GM10266 (cell line): ENCODE data around the gene PDZD2.

ENCODE experiments used
- DNase-seq: peaks from one replicate; pipeline ENCODE4 v3.0.0; 2012; ENCODE audit errors: extremely low spot score
- TF ChIP-seq, protein P1 (sequence below): IDR thresholded peaks from 2 replicates; pipeline ENCODE4 v1.5.1; 2012; ENCODE audit warnings: mild to moderate bottlenecking, low read depth; ENCODE audit not compliant: control insufficient read depth, insufficient read depth; ENCODE audit errors: missing control alignments

PDZD2 gene

DNA sequence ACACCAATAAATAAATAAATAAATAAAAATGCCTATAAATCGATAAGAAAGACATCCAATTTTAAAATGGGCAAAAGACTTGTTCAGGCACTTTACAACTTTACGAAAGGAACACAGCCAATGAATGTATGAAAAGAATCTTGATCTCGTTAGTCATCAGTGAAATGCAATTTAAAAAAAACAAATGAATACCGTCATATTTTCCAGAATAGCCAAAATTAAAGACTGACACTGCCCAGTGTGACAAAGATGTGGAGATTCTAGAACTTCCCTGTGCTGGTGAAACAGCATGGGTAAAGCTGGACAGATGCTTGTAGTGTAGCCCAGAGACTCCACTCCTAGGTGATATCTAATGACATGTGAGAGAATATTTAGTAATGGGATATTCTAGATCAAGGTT lies 408.1 kb downstream of the PDZD2 start:
- DNase-seq = no peak
- TF ChIP-seq, protein P1, sequence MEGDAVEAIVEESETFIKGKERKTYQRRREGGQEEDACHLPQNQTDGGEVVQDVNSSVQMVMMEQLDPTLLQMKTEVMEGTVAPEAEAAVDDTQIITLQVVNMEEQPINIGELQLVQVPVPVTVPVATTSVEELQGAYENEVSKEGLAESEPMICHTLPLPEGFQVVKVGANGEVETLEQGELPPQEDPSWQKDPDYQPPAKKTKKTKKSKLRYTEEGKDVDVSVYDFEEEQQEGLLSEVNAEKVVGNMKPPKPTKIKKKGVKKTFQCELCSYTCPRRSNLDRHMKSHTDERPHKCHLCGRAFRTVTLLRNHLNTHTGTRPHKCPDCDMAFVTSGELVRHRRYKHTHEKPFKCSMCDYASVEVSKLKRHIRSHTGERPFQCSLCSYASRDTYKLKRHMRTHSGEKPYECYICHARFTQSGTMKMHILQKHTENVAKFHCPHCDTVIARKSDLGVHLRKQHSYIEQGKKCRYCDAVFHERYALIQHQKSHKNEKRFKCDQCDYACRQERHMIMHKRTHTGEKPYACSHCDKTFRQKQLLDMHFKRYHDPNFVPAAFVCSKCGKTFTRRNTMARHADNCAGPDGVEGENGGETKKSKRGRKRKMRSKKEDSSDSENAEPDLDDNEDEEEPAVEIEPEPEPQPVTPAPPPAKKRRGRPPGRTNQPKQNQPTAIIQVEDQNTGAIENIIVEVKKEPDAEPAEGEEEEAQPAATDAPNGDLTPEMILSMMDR = no peak

DNA sequence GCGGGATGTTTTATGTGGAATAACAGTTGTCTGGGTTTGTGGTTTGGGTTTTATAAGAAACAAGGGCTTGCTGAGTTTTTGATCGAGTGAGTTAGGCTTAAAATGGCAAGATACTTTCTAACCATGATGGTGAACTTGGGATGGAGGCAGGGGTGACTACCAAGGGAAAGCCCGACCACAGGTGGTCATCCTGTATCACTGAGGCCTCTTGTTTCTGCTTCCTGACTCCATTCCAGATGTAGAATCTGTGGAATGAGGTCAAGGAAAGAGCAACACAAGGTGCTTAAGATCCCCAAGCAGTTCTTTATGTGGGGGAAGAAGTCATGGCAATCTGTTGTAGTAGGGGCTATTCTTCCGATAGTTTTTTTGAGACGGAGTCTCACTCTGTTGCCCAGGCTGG lies 412.9 kb downstream of the PDZD2 start:
- TF ChIP-seq, protein P1 = no peak
- no peak for DNase-seq

DNA sequence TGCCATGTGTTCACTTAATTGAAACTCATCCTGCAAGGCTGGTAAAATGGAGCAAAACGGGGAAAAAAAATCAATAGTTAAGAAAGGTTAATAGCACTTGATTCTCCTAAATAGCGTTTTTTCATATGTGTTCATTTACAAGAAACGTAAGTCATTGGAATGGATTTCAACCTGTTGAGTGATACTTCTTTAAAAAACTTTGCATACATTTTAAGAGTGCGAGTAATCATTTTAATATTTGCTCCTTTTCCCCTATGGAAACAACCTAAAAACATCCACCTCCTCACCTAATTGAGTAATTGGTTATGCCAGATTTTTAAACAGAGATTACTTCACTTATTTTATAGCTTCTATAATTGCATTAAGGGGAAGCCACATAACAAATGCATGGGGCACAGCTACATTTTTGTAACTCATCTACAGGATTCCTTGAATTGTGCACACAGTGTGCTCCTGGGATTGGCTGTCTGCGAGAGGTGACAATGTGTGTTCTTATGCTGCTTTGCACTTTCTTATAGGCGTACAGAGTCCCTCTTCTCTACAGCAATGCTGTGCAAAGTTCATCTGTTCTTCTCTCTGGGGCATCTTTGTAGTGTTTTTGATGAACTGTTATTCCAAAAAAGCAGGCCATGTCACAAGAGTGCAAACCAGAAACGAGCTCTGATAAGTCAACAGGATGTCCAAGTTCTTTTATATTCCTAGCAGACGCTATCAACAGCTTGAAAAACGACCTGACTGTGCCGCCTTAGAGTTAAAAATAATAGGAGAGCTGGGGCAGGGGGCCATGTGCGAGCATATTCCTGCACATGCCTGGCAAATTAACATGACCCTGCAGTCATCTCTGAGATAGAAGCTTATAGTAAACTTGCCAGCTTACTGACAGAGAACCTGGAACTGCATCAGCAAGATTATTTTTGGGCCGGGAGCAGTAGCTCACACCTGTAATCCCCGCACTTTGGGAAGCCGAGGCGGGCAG lies 417.2 kb downstream of the PDZD2 start:
- no peak for DNase-seq
- TF ChIP-seq, protein P1 = no peak

DNA sequence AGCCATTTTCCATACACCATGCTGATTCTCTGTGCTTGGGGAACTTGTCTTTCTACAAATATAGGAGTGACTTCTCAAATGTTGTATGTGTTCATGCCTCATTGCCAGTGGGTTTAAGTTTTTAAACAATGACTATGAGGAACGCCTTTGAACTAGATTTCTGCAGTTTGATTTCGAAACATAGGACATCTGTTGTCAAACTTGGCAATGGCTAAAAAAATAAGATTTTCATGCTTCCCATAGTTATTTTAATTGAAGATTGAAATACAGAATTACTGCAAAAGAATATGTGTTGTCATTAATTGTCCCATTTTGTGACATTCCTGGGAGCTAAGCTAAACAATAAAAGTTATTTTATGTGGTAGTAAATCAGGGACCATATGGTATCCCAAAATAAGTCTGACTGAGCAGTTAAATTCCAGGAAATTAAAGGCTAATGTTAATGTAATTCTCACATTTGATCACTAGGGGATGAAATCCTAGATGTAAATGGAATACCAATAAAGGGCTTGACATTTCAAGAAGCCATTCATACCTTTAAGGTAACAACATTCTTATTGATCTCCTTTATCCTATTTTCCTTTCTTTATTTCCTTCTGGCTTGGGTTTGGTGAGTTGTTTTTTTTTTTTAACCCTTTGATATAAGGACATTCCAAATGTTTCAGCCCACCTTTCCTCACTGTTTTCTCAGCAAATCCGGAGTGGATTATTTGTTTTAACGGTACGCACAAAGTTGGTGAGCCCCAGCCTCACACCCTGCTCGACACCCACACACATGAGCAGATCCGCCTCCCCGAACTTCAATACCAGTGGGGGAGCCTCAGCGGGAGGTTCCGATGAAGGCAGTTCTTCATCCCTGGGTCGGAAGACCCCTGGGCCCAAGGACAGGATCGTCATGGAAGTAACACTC lies 418.5 kb downstream of the PDZD2 start:
- TF ChIP-seq, protein P1 = no peak
- no peak for DNase-seq

DNA sequence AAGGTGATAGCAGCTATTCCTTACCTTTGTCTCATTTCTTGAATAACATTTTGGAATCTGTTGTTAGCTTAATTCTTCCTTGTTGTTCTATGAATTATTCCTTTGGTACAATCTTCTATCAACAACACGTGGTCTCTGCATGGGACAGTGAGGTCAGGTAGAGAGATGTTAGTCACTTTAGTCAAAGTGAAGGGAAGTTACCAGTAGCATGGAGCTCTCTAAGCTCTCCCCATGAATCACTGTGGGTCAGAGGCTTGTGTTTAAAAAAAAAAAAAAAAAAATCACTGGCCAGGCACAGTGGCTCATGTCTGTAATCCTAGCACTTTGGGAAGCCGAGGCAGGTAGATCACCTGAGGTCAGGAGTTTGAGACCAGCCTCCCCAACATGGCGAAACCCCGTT lies 419.2 kb downstream of the PDZD2 start:
- DNase-seq = no peak
- TF ChIP-seq, protein P1 = no peak

DNA sequence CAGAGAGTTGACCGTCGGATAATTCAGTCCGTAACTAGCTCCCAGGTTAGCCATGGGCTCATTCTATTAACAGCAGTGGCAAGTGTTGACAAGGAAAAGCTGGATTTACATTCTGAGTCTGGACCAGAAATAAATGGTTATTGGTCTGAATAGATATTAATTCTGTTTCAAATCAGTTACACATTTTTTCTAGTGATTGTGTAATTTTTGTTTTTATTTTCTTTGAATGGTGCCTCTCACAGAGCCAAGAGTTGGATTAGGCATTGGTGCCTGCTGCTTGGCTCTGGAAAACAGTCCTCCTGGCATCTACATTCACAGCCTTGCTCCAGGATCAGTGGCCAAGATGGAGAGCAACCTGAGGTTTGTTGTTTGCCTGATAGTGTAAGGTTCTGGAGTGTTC lies 420.1 kb downstream of the PDZD2 start:
- TF ChIP-seq, protein P1 = no peak
- no peak for DNase-seq
